A549 (cell line): ENCODE measurements around the gene ADGRL3. TPM values are rescaled to one million over a fixed set of nuclear protein-coding genes. Genes with fewer than 3 reads are reported as not detected.
"Not testable (repeated sequence)": the region's sequence is repeated elsewhere in the genome, so short reads cannot be mapped to it uniquely, and the experiment has no call there.

Experiments
- ATAC-seq, 2 experiments: fragments of 200-7000 bp in 1 of 2; fragments of >200 bp in 1 of 2; cut with Nextera tagmentation in 1 of 2; cut with Tn5 transposase in 1 of 2; 3 replicates each; pipeline versions ENCODE4 v1.8.0 to v1.9.1; 2018 to 2020; ENCODE audit warnings: mild to moderate bottlenecking in 1 of 2, moderate library complexity in 1 of 2
- CTCF ChIA-PET: fragments of 300-600 bp; sonication (Branson Sonifier 250); formaldehyde crosslinking; extraction: SDS; loops from one replicate; lab custom pipeline; 2021; ENCODE audit warnings: antibody characterized with exemption, inconsistent platforms; lab: Yijun Ruan, JAX
- POLR2A ChIA-PET: fragments of 350-600 bp; formaldehyde crosslinking; extraction: SDS; loops from one replicate; lab custom pipeline; 2021; ENCODE audit warnings: antibody characterized with exemption, inconsistent platforms; lab: Yijun Ruan, JAX
- DNase-seq, 2 experiments: peaks; one replicate each; pipeline versions ENCODE4 v3.0.0 to v3.0.0-alpha.2; 2011 to 2016; ENCODE audit warnings: low read depth in 1 of 2, low spot score in 1 of 2
- FAIRE-seq: peaks from 2 replicates; lab custom pipeline; 2011; peaks lifted over from hg19 to GRCh38; lab: Jason Lieb, UNC
- H3K27ac ChIP-seq, 2 experiments: fragments of >200 bp; sonication (Bioruptor Twin); formaldehyde crosslinking; 3 replicates each; pipeline ENCODE4 v1.5.1; 2016 to 2017
- H3K4me1 ChIP-seq: fragments of >200 bp; sonication (Bioruptor Twin); formaldehyde crosslinking; 3 replicates; pipeline ENCODE4 v1.6.1; 2016
- H3K4me2 ChIP-seq: fragments of >200 bp; sonication (Bioruptor Twin); formaldehyde crosslinking; 3 replicates; pipeline ENCODE4 v1.6.1; 2016
- H3K4me3 ChIP-seq: fragments of >200 bp; sonication (Bioruptor Twin); formaldehyde crosslinking; 3 replicates; pipeline ENCODE4 v1.5.1; 2016
- H3K9me3 ChIP-seq: fragments of >200 bp; sonication (Bioruptor Twin); formaldehyde crosslinking; 3 replicates; pipeline ENCODE4 v1.6.1; 2016
- CBX8 ChIP-seq: fragments of 200-600 bp; sonication (generic); IDR thresholded peaks from 2 replicates; pipeline ENCODE4 v1.6.1; 2016
- CHD4 ChIP-seq: fragments of 200-600 bp; sonication (generic); IDR thresholded peaks from 2 replicates; pipeline ENCODE4 v1.6.1; 2016; ENCODE audit warnings: antibody characterized with exemption, mild to moderate bottlenecking, borderline replicate concordance
- EHF ChIP-seq: fragments of 250-450 bp; sonication (Bioruptor Pico); IDR thresholded peaks from 2 replicates; pipeline ENCODE4 v1.5.0; 2020; ENCODE audit warnings: mild to moderate bottlenecking
- EHMT2 ChIP-seq: fragments of 200-600 bp; sonication (generic); IDR thresholded peaks from 2 replicates; pipeline ENCODE4 v1.6.1; 2016; ENCODE audit warnings: antibody characterized with exemption, low read depth, mild to moderate bottlenecking, moderate library complexity
- EP300 ChIP-seq, 2 experiments: fragments of >200 bp; sonication (Bioruptor Twin); formaldehyde crosslinking; IDR thresholded peaks; 2 replicates in 1 of 2; 3 replicates in 1 of 2; pipeline ENCODE4 v1.6.1; 2016 to 2017
- GATA3 ChIP-seq: IDR thresholded peaks from 2 replicates; pipeline ENCODE4 v1.6.1; 2012; ENCODE audit warnings: borderline replicate concordance
- HDAC2 ChIP-seq: fragments of 200-600 bp; sonication (generic); IDR thresholded peaks from 2 replicates; pipeline ENCODE4 v1.6.1; 2016
- HEYL ChIP-seq: fragments of 250-450 bp; sonication (Bioruptor Pico); IDR thresholded peaks from 2 replicates; pipeline ENCODE4 v1.8.0; 2021; ENCODE audit warnings: mild to moderate bottlenecking, moderate library complexity
- HOXA7 ChIP-seq: fragments of 250-450 bp; sonication (Bioruptor Pico); IDR thresholded peaks from 2 replicates; pipeline ENCODE4 v1.5.0; 2020; ENCODE audit warnings: mild to moderate bottlenecking, moderate library complexity
- JUNB ChIP-seq: fragments of >200 bp; sonication (Bioruptor Twin); formaldehyde crosslinking; IDR thresholded peaks from 2 replicates; pipeline ENCODE4 v1.6.1; 2016
- KDM1A ChIP-seq: fragments of 200-600 bp; sonication (generic); IDR thresholded peaks from 2 replicates; pipeline ENCODE4 v1.6.1; 2016; ENCODE audit warnings: low read depth, mild to moderate bottlenecking
- KDM5A ChIP-seq: fragments of 200-600 bp; sonication (generic); IDR thresholded peaks from 2 replicates; pipeline ENCODE4 v1.6.1; 2016; ENCODE audit warnings: antibody characterized with exemption, mild to moderate bottlenecking
- MAFK ChIP-seq: fragments of 450-650 bp; IDR thresholded peaks from 2 replicates; pipeline ENCODE4 v1.6.1; 2014; ENCODE audit not compliant: partially characterized antibody
- RCOR1 ChIP-seq: fragments of 150-350 bp; IDR thresholded peaks from 2 replicates; pipeline ENCODE4 v1.6.1; 2014; ENCODE audit warnings: antibody characterized with exemption, low read length, low read depth
- RFX5 ChIP-seq: fragments of 450-650 bp; IDR thresholded peaks from 2 replicates; pipeline ENCODE4 v1.7.1; 2014; ENCODE audit warnings: antibody characterized with exemption, mild to moderate bottlenecking, moderate library complexity
- RNF2 ChIP-seq: fragments of 200-600 bp; sonication (generic); IDR thresholded peaks from 2 replicates; pipeline ENCODE4 v1.6.1; 2016; ENCODE audit warnings: low read depth, mild to moderate bottlenecking, antibody characterized with exemption, moderate library complexity, borderline replicate concordance
- SMC3 ChIP-seq: fragments of >200 bp; sonication (Bioruptor Twin); formaldehyde crosslinking; IDR thresholded peaks from 3 replicates; pipeline ENCODE4 v1.6.1; 2018; ENCODE audit warnings: inconsistent platforms
- TFCP2L1 ChIP-seq: fragments of 250-450 bp; sonication (Bioruptor Pico); IDR thresholded peaks from 2 replicates; pipeline ENCODE4 v1.5.0; 2021; ENCODE audit warnings: mild to moderate bottlenecking
- WGBS: methylation state at CpG from one replicate; pipeline ENCODE4 v1.1.6; 2017; ENCODE audit errors: missing lambda C conversion rate; 5-methylcytosine and 5-hydroxymethylcytosine counted together
- polyA plus RNA-seq, 4 experiments: library from polyadenylated mRNA; depleted of rRNA in 3 of 4; stranded (reverse); fragments of >200 nt; fragmentation: RNase III in 1 of 4; extraction: RNeasy Plus Mini Kit Qiagen cat#74134 plus additional on column Dnase treatment in 1 of 4; gene quantifications; 2 replicates in 3 of 4; 3 replicates in 1 of 4; pipeline ENCODE4 v1.2.3, GENCODE V29; 2011 to 2017
- TF ChIP-seq, protein P1 (sequence below): IDR thresholded peaks from 2 replicates; pipeline ENCODE4 v1.6.1; 2012; ENCODE audit warnings: low read depth, borderline replicate concordance
- TF ChIP-seq, protein P2 (sequence below): fragments of >200 bp; sonication (Bioruptor Twin); formaldehyde crosslinking; IDR thresholded peaks from 3 replicates; pipeline ENCODE4 v1.5.1; 2016
- TF ChIP-seq, protein P3 (sequence below): fragments of 200-600 bp; sonication (generic); IDR thresholded peaks from 2 replicates; pipeline ENCODE4 v1.6.1; 2016; ENCODE audit warnings: antibody characterized with exemption, mild to moderate bottlenecking, moderate library complexity
- TF ChIP-seq, protein P4 (sequence below): fragments of 250-450 bp; sonication (Bioruptor Pico); IDR thresholded peaks from 2 replicates; pipeline ENCODE4 v1.5.0; 2020; ENCODE audit warnings: low read depth, mild to moderate bottlenecking, moderate library complexity
- TF ChIP-seq, protein P5 (sequence below): fragments of 450-650 bp; IDR thresholded peaks from 2 replicates; pipeline ENCODE4 v1.6.1; 2014; ENCODE audit warnings: antibody characterized with exemption
- TF ChIP-seq, protein P6 (sequence below): IDR thresholded peaks from 2 replicates; pipeline ENCODE4 v1.6.1; 2012

The ADGRL3 gene
- polyA plus RNA-seq, 2 of the 4 experiments (the other 2 are of a cell fraction): 0.05 to 0.12 TPM

DNA sequence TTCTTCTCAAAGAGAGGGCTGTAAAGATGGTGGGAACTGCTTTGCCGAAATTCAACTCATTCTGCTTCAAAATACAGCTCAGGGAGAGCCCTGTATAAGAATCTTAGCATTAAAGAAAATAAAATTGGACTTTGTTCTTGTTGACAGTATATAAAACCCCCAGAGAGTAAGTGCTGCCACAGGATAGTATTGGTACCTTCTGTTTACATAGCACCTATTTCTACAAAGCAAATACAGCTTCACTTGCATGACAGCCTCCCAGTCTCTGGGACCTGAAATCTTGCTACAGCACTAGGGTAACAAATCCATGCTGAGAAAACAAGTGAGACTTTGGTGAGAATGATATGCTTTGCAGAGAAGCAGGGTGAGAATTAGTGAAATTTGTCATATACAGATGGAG is 428.6 kb downstream of the ADGRL3 start:
- Histone ChIP-seq H3K4me3 (no peak overlapping the region), H3K9me3 (no peaks in the 10 kb centered on the region), H3K27ac (no peak overlapping the region), H3K4me2 (no peak overlapping the region), H3K4me1 (no peaks in the 10 kb centered on the region)
- no peak for DNase-seq
- POLR2A ChIA-PET: no interaction called here
- CTCF ChIA-PET: no interaction called here
- WGBS: 13% methylated on average over 1 of the region's 1 CpG
- TF ChIP-seq CBX8 (no peak), EHF (CRISPR knock-in tag) (no peak), KDM5A (no peak), HEYL (CRISPR knock-in tag) (no peak), MAFK (no peak), TFCP2L1 (no peak), RFX5 (no peak), RNF2 (no peak), GATA3 (no peak), EHMT2 (no peak), EP300 (IDR thresholded peaks at IDR 0.05) (no peak)
- TF ChIP-seq, protein P1, sequence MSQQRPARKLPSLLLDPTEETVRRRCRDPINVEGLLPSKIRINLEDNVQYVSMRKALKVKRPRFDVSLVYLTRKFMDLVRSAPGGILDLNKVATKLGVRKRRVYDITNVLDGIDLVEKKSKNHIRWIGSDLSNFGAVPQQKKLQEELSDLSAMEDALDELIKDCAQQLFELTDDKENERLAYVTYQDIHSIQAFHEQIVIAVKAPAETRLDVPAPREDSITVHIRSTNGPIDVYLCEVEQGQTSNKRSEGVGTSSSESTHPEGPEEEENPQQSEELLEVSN: no peak
- TF ChIP-seq, protein P2, sequence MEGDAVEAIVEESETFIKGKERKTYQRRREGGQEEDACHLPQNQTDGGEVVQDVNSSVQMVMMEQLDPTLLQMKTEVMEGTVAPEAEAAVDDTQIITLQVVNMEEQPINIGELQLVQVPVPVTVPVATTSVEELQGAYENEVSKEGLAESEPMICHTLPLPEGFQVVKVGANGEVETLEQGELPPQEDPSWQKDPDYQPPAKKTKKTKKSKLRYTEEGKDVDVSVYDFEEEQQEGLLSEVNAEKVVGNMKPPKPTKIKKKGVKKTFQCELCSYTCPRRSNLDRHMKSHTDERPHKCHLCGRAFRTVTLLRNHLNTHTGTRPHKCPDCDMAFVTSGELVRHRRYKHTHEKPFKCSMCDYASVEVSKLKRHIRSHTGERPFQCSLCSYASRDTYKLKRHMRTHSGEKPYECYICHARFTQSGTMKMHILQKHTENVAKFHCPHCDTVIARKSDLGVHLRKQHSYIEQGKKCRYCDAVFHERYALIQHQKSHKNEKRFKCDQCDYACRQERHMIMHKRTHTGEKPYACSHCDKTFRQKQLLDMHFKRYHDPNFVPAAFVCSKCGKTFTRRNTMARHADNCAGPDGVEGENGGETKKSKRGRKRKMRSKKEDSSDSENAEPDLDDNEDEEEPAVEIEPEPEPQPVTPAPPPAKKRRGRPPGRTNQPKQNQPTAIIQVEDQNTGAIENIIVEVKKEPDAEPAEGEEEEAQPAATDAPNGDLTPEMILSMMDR: no peak
- TF ChIP-seq, protein P3, sequence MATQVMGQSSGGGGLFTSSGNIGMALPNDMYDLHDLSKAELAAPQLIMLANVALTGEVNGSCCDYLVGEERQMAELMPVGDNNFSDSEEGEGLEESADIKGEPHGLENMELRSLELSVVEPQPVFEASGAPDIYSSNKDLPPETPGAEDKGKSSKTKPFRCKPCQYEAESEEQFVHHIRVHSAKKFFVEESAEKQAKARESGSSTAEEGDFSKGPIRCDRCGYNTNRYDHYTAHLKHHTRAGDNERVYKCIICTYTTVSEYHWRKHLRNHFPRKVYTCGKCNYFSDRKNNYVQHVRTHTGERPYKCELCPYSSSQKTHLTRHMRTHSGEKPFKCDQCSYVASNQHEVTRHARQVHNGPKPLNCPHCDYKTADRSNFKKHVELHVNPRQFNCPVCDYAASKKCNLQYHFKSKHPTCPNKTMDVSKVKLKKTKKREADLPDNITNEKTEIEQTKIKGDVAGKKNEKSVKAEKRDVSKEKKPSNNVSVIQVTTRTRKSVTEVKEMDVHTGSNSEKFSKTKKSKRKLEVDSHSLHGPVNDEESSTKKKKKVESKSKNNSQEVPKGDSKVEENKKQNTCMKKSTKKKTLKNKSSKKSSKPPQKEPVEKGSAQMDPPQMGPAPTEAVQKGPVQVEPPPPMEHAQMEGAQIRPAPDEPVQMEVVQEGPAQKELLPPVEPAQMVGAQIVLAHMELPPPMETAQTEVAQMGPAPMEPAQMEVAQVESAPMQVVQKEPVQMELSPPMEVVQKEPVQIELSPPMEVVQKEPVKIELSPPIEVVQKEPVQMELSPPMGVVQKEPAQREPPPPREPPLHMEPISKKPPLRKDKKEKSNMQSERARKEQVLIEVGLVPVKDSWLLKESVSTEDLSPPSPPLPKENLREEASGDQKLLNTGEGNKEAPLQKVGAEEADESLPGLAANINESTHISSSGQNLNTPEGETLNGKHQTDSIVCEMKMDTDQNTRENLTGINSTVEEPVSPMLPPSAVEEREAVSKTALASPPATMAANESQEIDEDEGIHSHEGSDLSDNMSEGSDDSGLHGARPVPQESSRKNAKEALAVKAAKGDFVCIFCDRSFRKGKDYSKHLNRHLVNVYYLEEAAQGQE: no peak
- FAIRE-seq: no peak
- no peak for ATAC-seq

DNA sequence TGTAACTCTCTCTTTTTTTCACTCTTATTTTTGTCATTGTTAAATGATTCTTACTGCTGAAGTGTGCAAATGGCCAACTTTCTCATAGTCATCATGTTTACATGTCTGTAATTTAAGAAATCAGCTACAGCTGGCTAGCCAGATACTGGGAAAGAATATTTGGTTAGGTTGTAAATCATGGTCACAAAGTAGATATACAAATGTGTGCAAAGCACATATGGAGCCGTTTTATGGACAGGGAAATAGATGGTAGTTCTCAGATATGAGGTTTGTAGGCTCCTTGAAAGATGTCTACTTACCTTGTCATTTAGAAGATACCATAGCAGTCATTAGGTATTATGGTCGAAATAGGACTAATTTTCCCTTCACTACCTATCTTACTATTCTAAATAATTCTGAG is 430.4 kb downstream of the ADGRL3 start:
- H3K27ac ChIP-seq: no peak overlapping the region
- no peaks in the 10 kb centered on the region for H3K9me3 ChIP-seq
- H3K4me3 ChIP-seq: no peak overlapping the region
- H3K4me2 ChIP-seq: no peak overlapping the region
- H3K4me1 ChIP-seq: no peaks in the 10 kb centered on the region
- WGBS: 5% methylated on average over 2 of the region's 2 CpGs
- ChIA-PET CTCF (no interaction called here), POLR2A (no interaction called here)
- no peak for DNase-seq
- FAIRE-seq: no peak
- TF ChIP-seq CHD4 (no peak), JUNB (no peak)
- TF ChIP-seq, protein P4, sequence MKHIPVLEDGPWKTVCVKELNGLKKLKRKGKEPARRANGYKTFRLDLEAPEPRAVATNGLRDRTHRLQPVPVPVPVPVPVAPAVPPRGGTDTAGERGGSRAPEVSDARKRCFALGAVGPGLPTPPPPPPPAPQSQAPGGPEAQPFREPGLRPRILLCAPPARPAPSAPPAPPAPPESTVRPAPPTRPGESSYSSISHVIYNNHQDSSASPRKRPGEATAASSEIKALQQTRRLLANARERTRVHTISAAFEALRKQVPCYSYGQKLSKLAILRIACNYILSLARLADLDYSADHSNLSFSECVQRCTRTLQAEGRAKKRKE (CRISPR knock-in tag): no peak
- ATAC-seq: no peak

DNA sequence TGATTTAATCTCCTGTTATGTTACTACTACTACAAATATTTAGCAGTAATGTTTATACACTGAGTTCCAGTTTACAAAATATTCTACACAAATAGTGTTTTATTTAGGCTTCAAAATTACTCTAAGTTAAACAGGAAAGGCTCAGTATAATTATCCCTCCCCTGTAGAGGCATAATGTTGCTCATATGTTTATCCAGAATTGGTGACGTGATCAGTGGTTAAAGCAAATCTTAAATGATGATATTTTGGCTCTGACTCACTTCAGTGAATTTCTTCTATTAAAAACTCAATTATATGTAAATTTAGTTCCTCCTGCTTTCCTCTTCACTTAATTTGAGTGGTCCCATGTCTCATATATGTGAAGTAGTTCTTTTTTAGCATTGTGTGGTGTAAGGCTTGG is 438.5 kb downstream of the ADGRL3 start:
- ChIA-PET POLR2A (no interaction called here), CTCF (no interaction called here)
- DNase-seq (no peak), ATAC-seq (no peak), FAIRE-seq (no peak)
- Histone ChIP-seq H3K4me3 (no peak overlapping the region), H3K27ac (no peak overlapping the region), H3K9me3 (no peaks in the 10 kb centered on the region), H3K4me1 (no peaks in the 10 kb centered on the region), H3K4me2 (no peak overlapping the region)
- WGBS: 44% methylated on average over 1 of the region's 1 CpG
- TF ChIP-seq SMC3: no peak
- TF ChIP-seq HOXA7 (CRISPR knock-in tag): no peak
- no peak for TF ChIP-seq KDM1A
- TF ChIP-seq, protein P5, sequence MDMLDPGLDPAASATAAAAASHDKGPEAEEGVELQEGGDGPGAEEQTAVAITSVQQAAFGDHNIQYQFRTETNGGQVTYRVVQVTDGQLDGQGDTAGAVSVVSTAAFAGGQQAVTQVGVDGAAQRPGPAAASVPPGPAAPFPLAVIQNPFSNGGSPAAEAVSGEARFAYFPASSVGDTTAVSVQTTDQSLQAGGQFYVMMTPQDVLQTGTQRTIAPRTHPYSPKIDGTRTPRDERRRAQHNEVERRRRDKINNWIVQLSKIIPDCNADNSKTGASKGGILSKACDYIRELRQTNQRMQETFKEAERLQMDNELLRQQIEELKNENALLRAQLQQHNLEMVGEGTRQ: no peak
- no peak for TF ChIP-seq MAFK
- no peak for TF ChIP-seq RCOR1
- TF ChIP-seq, protein P6, sequence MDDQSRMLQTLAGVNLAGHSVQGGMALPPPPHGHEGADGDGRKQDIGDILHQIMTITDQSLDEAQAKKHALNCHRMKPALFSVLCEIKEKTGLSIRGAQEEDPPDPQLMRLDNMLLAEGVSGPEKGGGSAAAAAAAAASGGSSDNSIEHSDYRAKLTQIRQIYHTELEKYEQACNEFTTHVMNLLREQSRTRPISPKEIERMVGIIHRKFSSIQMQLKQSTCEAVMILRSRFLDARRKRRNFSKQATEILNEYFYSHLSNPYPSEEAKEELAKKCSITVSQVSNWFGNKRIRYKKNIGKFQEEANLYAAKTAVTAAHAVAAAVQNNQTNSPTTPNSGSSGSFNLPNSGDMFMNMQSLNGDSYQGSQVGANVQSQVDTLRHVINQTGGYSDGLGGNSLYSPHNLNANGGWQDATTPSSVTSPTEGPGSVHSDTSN: no peak
- no peak for TF ChIP-seq HEYL (CRISPR knock-in tag)
- no peak for TF ChIP-seq HDAC2

DNA sequence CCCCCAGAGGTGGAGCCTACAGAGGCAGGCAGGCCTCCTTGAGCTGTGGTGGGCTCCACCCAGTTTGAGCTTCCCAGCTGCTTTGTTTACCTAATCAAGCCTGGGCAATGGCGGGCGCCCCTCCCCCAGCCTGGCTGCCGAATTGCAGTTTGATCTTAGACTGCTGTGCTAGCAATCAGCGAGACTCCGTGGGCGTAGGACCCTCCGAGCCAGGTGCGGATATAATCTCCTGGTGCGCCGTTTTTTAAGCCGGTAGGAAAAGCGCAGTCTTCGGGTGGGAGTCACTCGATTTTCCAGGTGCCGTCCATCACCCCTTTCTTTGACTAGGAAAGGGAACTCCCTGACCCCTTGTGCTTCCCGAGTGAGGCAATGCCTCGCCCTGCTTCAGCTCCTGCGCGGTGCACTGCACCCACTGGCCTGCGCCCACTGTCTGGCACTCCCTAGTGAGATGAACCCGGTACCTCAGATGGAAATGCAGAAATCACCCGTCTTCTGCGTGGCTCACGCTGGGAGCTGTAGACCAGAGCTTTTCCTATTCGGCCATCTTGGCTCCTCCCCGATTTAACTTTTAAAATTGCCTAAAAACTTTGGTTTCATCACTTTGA is 446.7 kb downstream of the ADGRL3 start:
- CTCF ChIA-PET, H3K4me3 ChIP-seq, ATAC-seq, FAIRE-seq, POLR2A ChIA-PET, H3K27ac ChIP-seq, H3K4me1 ChIP-seq, H3K9me3 ChIP-seq, DNase-seq, H3K4me2 ChIP-seq: not testable (repeated sequence)
- 42% methylated on average over 20 of the region's 26 CpGs for WGBS
